ENCODE data around the gene ZNF777. TPM values are rescaled to one million over a fixed set of nuclear protein-coding genes. Genes with fewer than 3 reads are reported as not detected.
A peak's percentile ranks its signal among the peaks of the same experiment; 100 is the strongest.
"Not testable (repeated sequence)": the region's sequence is repeated elsewhere in the genome, so short reads cannot be mapped to it uniquely, and the experiment has no call there.

The ZNF777 gene
- total RNA-seq, 1 experiment from 2014 or later = 15.6 TPM

DNA sequence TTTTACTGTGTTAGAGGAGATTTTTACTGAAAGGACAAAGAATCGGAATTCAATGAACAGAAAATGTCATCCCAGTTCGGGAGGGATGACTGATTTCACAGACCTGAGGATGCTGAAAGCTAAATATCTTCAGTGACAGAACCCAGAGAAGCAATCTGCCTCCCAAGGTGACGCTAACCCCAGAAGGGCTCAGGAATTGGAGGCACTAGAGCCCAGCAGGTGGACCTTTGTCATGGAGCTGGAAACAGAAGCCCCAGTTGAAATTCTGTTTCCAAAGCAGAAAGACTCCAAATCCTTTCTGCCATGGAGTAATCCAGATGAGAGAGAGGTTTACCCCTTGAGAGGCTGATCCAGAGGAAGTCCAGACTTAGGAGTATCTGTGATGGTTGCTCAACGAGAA lies 74.3 kb downstream of the ZNF777 start:
- not testable (repeated sequence) for H3K4ac ChIP-seq (ENCODE audit: low read depth, low read length); H3K9me3 ChIP-seq (ENCODE audit: control insufficient read depth, low read depth, low read length); H2BK20ac ChIP-seq (ENCODE audit: low read depth, low read length, poor library complexity, severe bottlenecking); H3K79me1 ChIP-seq (ENCODE audit: insufficient read depth, low read depth, low read length, poor library complexity, severe bottlenecking); H4K5ac ChIP-seq (ENCODE audit: insufficient read length, low read depth, low read length); H3K9ac ChIP-seq (ENCODE audit: extremely low read depth, insufficient read length, low read length); H2BK120ac ChIP-seq (ENCODE audit: low read depth, low read length, poor library complexity, severe bottlenecking); H3K4me3 Mint-ChIP-seq; H3K56ac ChIP-seq (ENCODE audit: insufficient read length, low read depth, low read length); H2BK15ac ChIP-seq (ENCODE audit: low read depth, low read length); H3K27me3 ChIP-seq (ENCODE audit: insufficient read depth, low read length); H4K20me1 ChIP-seq (ENCODE audit: control insufficient read depth, insufficient read depth, insufficient read length); H2AFZ ChIP-seq (ENCODE audit: low read length); H4K8ac ChIP-seq (replicated peaks; ENCODE audit: insufficient read length, low read depth, low read length); H3K23me2 ChIP-seq (ENCODE audit: insufficient read length, low read depth, low read length, poor library complexity, severe bottlenecking); H3K23ac ChIP-seq (ENCODE audit: insufficient read length, low read depth, low read length); H2AK5ac ChIP-seq (ENCODE audit: insufficient read length, low read length); H2BK5ac ChIP-seq (ENCODE audit: insufficient read length, low read length); H2BK12ac ChIP-seq (ENCODE audit: insufficient read length, low read depth, low read length); H3K18ac ChIP-seq (ENCODE audit: insufficient read length, low read depth, low read length); H3K14ac ChIP-seq (ENCODE audit: insufficient read depth, low read length); H3K9me3 Mint-ChIP-seq; H3K27me3 Mint-ChIP-seq (ENCODE audit: low read depth); H4K91ac ChIP-seq (ENCODE audit: insufficient read length, low read depth, low read length); H3K4me2 ChIP-seq (ENCODE audit: insufficient read depth, insufficient read length, low read length); H3K36me3 Mint-ChIP-seq (ENCODE audit: insufficient read depth in 1 of 3, low read depth in 3 of 3); H3K4me1 ChIP-seq (ENCODE audit: insufficient read depth, low read length); DNase-seq; H3T11ph ChIP-seq (ENCODE audit: low read length); H3K79me2 ChIP-seq (ENCODE audit: insufficient read depth, low read length)
- WGBS (ENCODE audit: extremely low coverage, insufficient read length, low lambda C conversion rate) = no CpG with 5 or more reads among the region's 4 CpGs
- H3K4me1 Mint-ChIP-seq = peaks cover 18 to 26% of the 10 kb centered on the region in 2 experiments
- peak overlapping the region; percentile 36 for H3K27ac ChIP-seq (ENCODE audit: insufficient read length, low read depth, low read length)
- H3K27ac Mint-ChIP-seq = peak overlapping the region in 2 of 3 experiments; percentile 80 to 82; a peak in 3 of 7 replicates

Data from H9 (cell line).